Erythroblast (primary cell): Measurements from ENCODE around the gene APLP2.

Experiments used
- GATA1 ChIP-seq: IDR thresholded peaks from 2 replicates; pipeline ENCODE4 v1.6.1; 2011; ENCODE audit warnings: low read depth, mild to moderate bottlenecking, control low read depth, low read length, moderate library complexity
- POLR2A ChIP-seq: IDR thresholded peaks from 2 replicates; pipeline ENCODE4 v1.6.1; 2011; ENCODE audit warnings: mild to moderate bottlenecking, low read length

DNA sequence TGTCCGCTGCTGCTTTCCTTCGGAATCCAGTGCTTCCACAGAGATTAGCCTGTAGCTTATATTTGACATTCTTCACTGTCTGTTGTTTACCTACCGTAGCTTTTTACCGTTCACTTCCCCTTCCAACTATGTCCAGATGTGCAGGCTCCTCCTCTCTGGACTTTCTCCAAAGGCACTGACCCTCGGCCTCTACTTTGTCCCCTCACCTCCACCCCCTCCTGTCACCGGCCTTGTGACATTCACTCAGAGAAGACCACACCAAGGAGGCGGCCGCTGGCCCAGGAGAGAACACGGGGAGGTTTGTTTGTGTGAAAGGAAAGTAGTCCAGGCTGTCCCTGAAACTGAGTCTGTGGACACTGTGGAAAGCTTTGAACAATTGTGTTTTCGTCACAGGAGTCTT lies 74.4 kb downstream of the APLP2 start:
- TF ChIP-seq POLR2A (no peak), GATA1 (no peak)
